Measurements from ENCODE around the gene FGF9.

DNA sequence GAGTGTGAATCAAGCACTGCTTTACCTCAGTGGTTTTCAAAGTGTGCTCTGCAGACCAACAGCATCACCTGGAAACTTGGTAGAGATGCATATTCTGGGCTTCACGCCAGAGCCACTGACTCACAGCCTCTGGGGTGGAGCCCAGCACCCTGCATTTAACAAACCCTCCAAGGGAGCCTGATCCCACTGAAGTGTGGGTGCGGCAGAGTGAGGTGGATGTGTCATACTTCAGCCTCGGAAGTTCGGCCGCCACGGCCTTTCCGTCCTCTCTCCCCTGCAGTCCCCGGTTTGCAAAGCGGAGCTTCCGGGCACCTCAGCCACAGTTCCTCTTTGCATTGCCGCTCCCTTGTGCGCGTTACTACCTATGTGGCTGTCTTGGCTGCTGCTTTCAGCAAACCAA, 33.6 kb upstream of the FGF9 start:
- TF ChIP-seq, protein P1, sequence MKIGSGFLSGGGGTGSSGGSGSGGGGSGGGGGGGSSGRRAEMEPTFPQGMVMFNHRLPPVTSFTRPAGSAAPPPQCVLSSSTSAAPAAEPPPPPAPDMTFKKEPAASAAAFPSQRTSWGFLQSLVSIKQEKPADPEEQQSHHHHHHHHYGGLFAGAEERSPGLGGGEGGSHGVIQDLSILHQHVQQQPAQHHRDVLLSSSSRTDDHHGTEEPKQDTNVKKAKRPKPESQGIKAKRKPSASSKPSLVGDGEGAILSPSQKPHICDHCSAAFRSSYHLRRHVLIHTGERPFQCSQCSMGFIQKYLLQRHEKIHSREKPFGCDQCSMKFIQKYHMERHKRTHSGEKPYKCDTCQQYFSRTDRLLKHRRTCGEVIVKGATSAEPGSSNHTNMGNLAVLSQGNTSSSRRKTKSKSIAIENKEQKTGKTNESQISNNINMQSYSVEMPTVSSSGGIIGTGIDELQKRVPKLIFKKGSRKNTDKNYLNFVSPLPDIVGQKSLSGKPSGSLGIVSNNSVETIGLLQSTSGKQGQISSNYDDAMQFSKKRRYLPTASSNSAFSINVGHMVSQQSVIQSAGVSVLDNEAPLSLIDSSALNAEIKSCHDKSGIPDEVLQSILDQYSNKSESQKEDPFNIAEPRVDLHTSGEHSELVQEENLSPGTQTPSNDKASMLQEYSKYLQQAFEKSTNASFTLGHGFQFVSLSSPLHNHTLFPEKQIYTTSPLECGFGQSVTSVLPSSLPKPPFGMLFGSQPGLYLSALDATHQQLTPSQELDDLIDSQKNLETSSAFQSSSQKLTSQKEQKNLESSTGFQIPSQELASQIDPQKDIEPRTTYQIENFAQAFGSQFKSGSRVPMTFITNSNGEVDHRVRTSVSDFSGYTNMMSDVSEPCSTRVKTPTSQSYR (CRISPR knock-in tag; IDR thresholded peaks at IDR 0.05): no peak
- TF ChIP-seq, protein P2, sequence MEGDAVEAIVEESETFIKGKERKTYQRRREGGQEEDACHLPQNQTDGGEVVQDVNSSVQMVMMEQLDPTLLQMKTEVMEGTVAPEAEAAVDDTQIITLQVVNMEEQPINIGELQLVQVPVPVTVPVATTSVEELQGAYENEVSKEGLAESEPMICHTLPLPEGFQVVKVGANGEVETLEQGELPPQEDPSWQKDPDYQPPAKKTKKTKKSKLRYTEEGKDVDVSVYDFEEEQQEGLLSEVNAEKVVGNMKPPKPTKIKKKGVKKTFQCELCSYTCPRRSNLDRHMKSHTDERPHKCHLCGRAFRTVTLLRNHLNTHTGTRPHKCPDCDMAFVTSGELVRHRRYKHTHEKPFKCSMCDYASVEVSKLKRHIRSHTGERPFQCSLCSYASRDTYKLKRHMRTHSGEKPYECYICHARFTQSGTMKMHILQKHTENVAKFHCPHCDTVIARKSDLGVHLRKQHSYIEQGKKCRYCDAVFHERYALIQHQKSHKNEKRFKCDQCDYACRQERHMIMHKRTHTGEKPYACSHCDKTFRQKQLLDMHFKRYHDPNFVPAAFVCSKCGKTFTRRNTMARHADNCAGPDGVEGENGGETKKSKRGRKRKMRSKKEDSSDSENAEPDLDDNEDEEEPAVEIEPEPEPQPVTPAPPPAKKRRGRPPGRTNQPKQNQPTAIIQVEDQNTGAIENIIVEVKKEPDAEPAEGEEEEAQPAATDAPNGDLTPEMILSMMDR (IDR thresholded peaks at IDR 0.05): no peak
- TF ChIP-seq, protein P3, sequence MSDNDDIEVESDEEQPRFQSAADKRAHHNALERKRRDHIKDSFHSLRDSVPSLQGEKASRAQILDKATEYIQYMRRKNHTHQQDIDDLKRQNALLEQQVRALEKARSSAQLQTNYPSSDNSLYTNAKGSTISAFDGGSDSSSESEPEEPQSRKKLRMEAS (CRISPR knock-in tag; IDR thresholded peaks at IDR 0.05): no peak
- no peak for TF ChIP-seq NFATC4 (CRISPR knock-in tag; IDR thresholded peaks at IDR 0.05)
